Activated CD4-positive, alpha-beta T cell treated with anti-CD3 and anti-CD28 coated beads for 36 hours (primary cell): ENCODE data around the gene AGO4. TPM values are rescaled to one million over a fixed set of nuclear protein-coding genes. Genes with fewer than 3 reads are reported as not detected.
"Not testable (repeated sequence)": the region's sequence is repeated elsewhere in the genome, so short reads cannot be mapped to it uniquely, and the experiment has no call there.

Experiments
- ATAC-seq: fragments of 200-7000 bp; cut with Tn5 transposase; one replicate; pipeline ENCODE4 v1.10.0; 2021; ENCODE audit warnings: mild to moderate bottlenecking, moderate library complexity
- CTCF ChIA-PET: fragments of 350-600 bp; sonication (Branson Sonifier 250); formaldehyde crosslinking; loops from one replicate; lab custom pipeline; 2021; ENCODE audit warnings: antibody characterized with exemption; lab: Charles Lee
- POLR2A ChIA-PET: fragments of 350-600 bp; sonication (Branson Sonifier 250); formaldehyde crosslinking; loops from one replicate; lab custom pipeline; 2021; ENCODE audit warnings: antibody characterized with exemption, inconsistent platforms; lab: Charles Lee
- DNase-seq: peaks from one replicate; pipeline ENCODE4 v3.0.0-alpha.2; 2020
- H3K27ac Mint-ChIP-seq: one replicate; pipeline ENCODE4 v1.8.0; 2021; ENCODE audit warnings: mixed read lengths
- H3K27me3 Mint-ChIP-seq: one replicate; pipeline ENCODE4 v1.8.0; 2021; ENCODE audit warnings: mixed read lengths
- H3K36me3 Mint-ChIP-seq: one replicate; pipeline ENCODE4 v1.8.0; 2021; ENCODE audit warnings: low read depth, mixed read lengths
- H3K4me1 Mint-ChIP-seq: one replicate; pipeline ENCODE4 v1.8.0; 2021; ENCODE audit warnings: mixed read lengths
- H3K4me3 Mint-ChIP-seq: one replicate; pipeline ENCODE4 v1.8.0; 2021; ENCODE audit warnings: mild to moderate bottlenecking, moderate library complexity, mixed read lengths
- H3K9me3 Mint-ChIP-seq: one replicate; pipeline ENCODE4 v1.8.0; 2021; ENCODE audit warnings: low read depth, mixed read lengths
- intact Hi-C, 2 experiments: fragments of 100-400 bp; cut with DNase I in 1 of 2; cut with micrococcal nuclease in 1 of 2; formaldehyde crosslinking; loops; one replicate each; pipeline versions ENCODE4 v1.14.2 to v1.15.1; 2022 to 2024; cut with DNase I, micrococcal nuclease
- total RNA-seq, 2 experiments: library from RNA; stranded (reverse); gene quantifications; one replicate each; pipeline ENCODE4 v1.2.3, GENCODE V29; 2021

Gene AGO4
- total RNA-seq, 2 experiments from 2014 or later, result 4.1 to 10.1 TPM

- H3K27me3 Mint-ChIP-seq, H3K27ac Mint-ChIP-seq, H3K4me3 Mint-ChIP-seq, H3K9me3 Mint-ChIP-seq, intact Hi-C loops, DNase-seq, H3K36me3 Mint-ChIP-seq, ATAC-seq: not testable (repeated sequence)
- peaks cover 22% of the 10 kb centered on the region for H3K4me1 Mint-ChIP-seq
- CTCF ChIA-PET, result interaction anchor here (1.3 kb wide), 1 partner anchor 20 kb away, joined by 3 read pairs; no protein-coding TSS in a partner anchor
- POLR2A ChIA-PET, result interaction anchor here (0.6 kb wide), 1 partner anchor 43 kb away, joined by 9 read pairs; the partner anchor contains the start of gene CLSPN
Measured at GRCh38 chr1:35812754-35813153, 4.9 kb downstream of the AGO4 start.

- H3K4me3 Mint-ChIP-seq, result no peak overlapping the region
- H3K36me3 Mint-ChIP-seq, result peaks cover 3% of the 10 kb centered on the region
- H3K9me3 Mint-ChIP-seq, result no peaks in the 10 kb centered on the region
- CTCF ChIA-PET, result interaction anchor here (0.8 kb wide), 1 partner anchor 87 kb away, joined by 3 read pairs; no protein-coding TSS in a partner anchor
- POLR2A ChIA-PET, result no interaction called here
- ATAC-seq (no peak), DNase-seq (no peak)
- H3K27ac Mint-ChIP-seq, result no peak overlapping the region
- no peaks in the 10 kb centered on the region for H3K27me3 Mint-ChIP-seq
- no peaks in the 10 kb centered on the region for H3K4me1 Mint-ChIP-seq
- intact Hi-C loops, result no loop called here
Measured at GRCh38 chr1:35825255-35825654, 17.4 kb downstream of the AGO4 start.

- no peak for ATAC-seq
- CTCF ChIA-PET, result interaction anchor here (1.3 kb wide), 1 partner anchor 20 kb away, joined by 3 read pairs; no protein-coding TSS in a partner anchor
- H3K4me1 Mint-ChIP-seq, result no peaks in the 10 kb centered on the region
- no peaks in the 10 kb centered on the region for H3K9me3 Mint-ChIP-seq
- H3K27ac Mint-ChIP-seq, result no peak overlapping the region
- peaks cover 23% of the 10 kb centered on the region for H3K36me3 Mint-ChIP-seq
- no peak overlapping the region for H3K4me3 Mint-ChIP-seq
- H3K27me3 Mint-ChIP-seq, result no peaks in the 10 kb centered on the region
- intact Hi-C loops, result no loop called here
- POLR2A ChIA-PET, result no interaction called here
- no peak for DNase-seq
Measured at GRCh38 chr1:35832276-35832905, 24.6 kb downstream of the AGO4 start.

GRCh38 chr1:35833395-35833794 lies 25.6 kb downstream of the AGO4 start:
- Mint-ChIP-seq H3K27me3 (no peaks in the 10 kb centered on the region), H3K4me1 (no peaks in the 10 kb centered on the region), H3K9me3 (no peaks in the 10 kb centered on the region), H3K36me3 (peaks cover 26% of the 10 kb centered on the region), H3K4me3 (no peak overlapping the region), H3K27ac (no peak overlapping the region)
- CTCF ChIA-PET, result interaction anchor here (1.3 kb wide), 1 partner anchor 21 kb away, joined by 3 read pairs; no protein-coding TSS in a partner anchor
- intact Hi-C loops, result no loop called here
- no peak for ATAC-seq
- POLR2A ChIA-PET, result interaction anchor here (0.6 kb wide), 1 partner anchor 16 kb away, joined by 5 read pairs; no protein-coding TSS in a partner anchor
- DNase-seq, result no peak

GRCh38 chr1:35834218-35834617 lies 26.4 kb downstream of the AGO4 start:
- DNase-seq (no peak), ATAC-seq (no peak)
- no peak overlapping the region for H3K4me3 Mint-ChIP-seq
- H3K27ac Mint-ChIP-seq, result no peak overlapping the region
- no peaks in the 10 kb centered on the region for H3K27me3 Mint-ChIP-seq
- ChIA-PET CTCF (no interaction called here), POLR2A (interaction anchor here (0.6 kb wide), 1 partner anchor 17 kb away, joined by 5 read pairs; no protein-coding TSS in a partner anchor)
- intact Hi-C loops, result no loop called here
- peaks cover 26% of the 10 kb centered on the region for H3K36me3 Mint-ChIP-seq
- H3K4me1 Mint-ChIP-seq, result no peaks in the 10 kb centered on the region
- H3K9me3 Mint-ChIP-seq, result no peaks in the 10 kb centered on the region

- no peak overlapping the region for H3K4me3 Mint-ChIP-seq
- H3K27me3 Mint-ChIP-seq, result no peaks in the 10 kb centered on the region
- ChIA-PET CTCF (no interaction called here), POLR2A (no interaction called here)
- DNase-seq (no peak), ATAC-seq (no peak)
- no peaks in the 10 kb centered on the region for H3K4me1 Mint-ChIP-seq
- peaks cover 26% of the 10 kb centered on the region for H3K36me3 Mint-ChIP-seq
- H3K27ac Mint-ChIP-seq, result no peak overlapping the region
- intact Hi-C loops, result no loop called here
- H3K9me3 Mint-ChIP-seq, result no peaks in the 10 kb centered on the region
Measured at GRCh38 chr1:35835398-35835797, 27.6 kb downstream of the AGO4 start.

- POLR2A ChIA-PET, result no interaction called here
- peaks cover 26% of the 10 kb centered on the region for H3K36me3 Mint-ChIP-seq
- H3K4me3 Mint-ChIP-seq, result no peak overlapping the region
- intact Hi-C loops, result no loop called here
- DNase-seq (no peak), ATAC-seq (no peak)
- no peaks in the 10 kb centered on the region for H3K4me1 Mint-ChIP-seq
- no peak overlapping the region for H3K27ac Mint-ChIP-seq
- CTCF ChIA-PET, result no interaction called here
- H3K27me3 Mint-ChIP-seq, result no peaks in the 10 kb centered on the region
- H3K9me3 Mint-ChIP-seq, result no peaks in the 10 kb centered on the region
Measured at GRCh38 chr1:35836734-35837133, 28.9 kb downstream of the AGO4 start.

GRCh38 chr1:35838693-35839245 lies 31.0 kb downstream of the AGO4 start:
- intact Hi-C loops, result no loop called here
- Mint-ChIP-seq H3K36me3 (peaks cover 22% of the 10 kb centered on the region), H3K4me1 (no peaks in the 10 kb centered on the region), H3K27me3 (no peaks in the 10 kb centered on the region), H3K4me3 (no peak overlapping the region), H3K27ac (no peak overlapping the region), H3K9me3 (no peaks in the 10 kb centered on the region)
- CTCF ChIA-PET, result no interaction called here
- DNase-seq (no peak), ATAC-seq (no peak)
- POLR2A ChIA-PET, result no interaction called here

GRCh38 chr1:35844826-35845225 lies 37.0 kb downstream of the AGO4 start:
- Mint-ChIP-seq H3K9me3 (no peaks in the 10 kb centered on the region), H3K27me3 (no peaks in the 10 kb centered on the region), H3K4me3 (no peak overlapping the region), H3K4me1 (no peaks in the 10 kb centered on the region), H3K36me3 (peaks cover 5% of the 10 kb centered on the region), H3K27ac (no peak overlapping the region)
- ChIA-PET POLR2A (no interaction called here), CTCF (no interaction called here)
- DNase-seq (no peak), ATAC-seq (no peak)
- intact Hi-C loops, result no loop called here

GRCh38 chr1:35845766-35846165 lies 38.0 kb downstream of the AGO4 start:
- POLR2A ChIA-PET, result no interaction called here
- no peak overlapping the region for H3K27ac Mint-ChIP-seq
- H3K27me3 Mint-ChIP-seq, result no peaks in the 10 kb centered on the region

GRCh38 chr1:35847935-35848565 lies 40.2 kb downstream of the AGO4 start:
- no peaks in the 10 kb centered on the region for H3K9me3 Mint-ChIP-seq
- ChIA-PET POLR2A (no interaction called here), CTCF (no interaction called here)
- H3K27ac Mint-ChIP-seq, result no peak overlapping the region
- H3K4me1 Mint-ChIP-seq, result no peaks in the 10 kb centered on the region
- H3K27me3 Mint-ChIP-seq, result no peaks in the 10 kb centered on the region
- H3K36me3 Mint-ChIP-seq, result peaks cover 2% of the 10 kb centered on the region
- DNase-seq, result no peak
- intact Hi-C loops, result no loop called here
- ATAC-seq, result no peak
- H3K4me3 Mint-ChIP-seq, result no peak overlapping the region

More at GRCh38 chr1:35845766-35846165, 38.0 kb downstream of the AGO4 start:
- H3K36me3 Mint-ChIP-seq, result peaks cover 7% of the 10 kb centered on the region
- H3K4me1 Mint-ChIP-seq, result no peaks in the 10 kb centered on the region
- no peaks in the 10 kb centered on the region for H3K9me3 Mint-ChIP-seq
- CTCF ChIA-PET, result no interaction called here
- DNase-seq (no peak), ATAC-seq (no peak)
- intact Hi-C loops, result no loop called here
- H3K4me3 Mint-ChIP-seq, result no peak overlapping the region
